Caki2 (cell line): ENCODE measurements around the gene WDR90. TPM values are rescaled to one million over a fixed set of nuclear protein-coding genes. Genes with fewer than 3 reads are reported as not detected.

ENCODE experiments used
- DNase-seq: peaks from one replicate; pipeline ENCODE4 v3.0.0-alpha.2; 2015; ENCODE audit warnings: low read depth
- in situ Hi-C: cut with HindIII; loops from 2 replicates; pipeline ENCODE4 v1.10.0; 2016; ENCODE audit warnings: low sequenced_read_pairs, low pct_unique_long_range_greater_than_20kb, mixed read lengths
- total RNA-seq: library from RNA; depleted of rRNA; stranded (reverse); fragments of >200 nt; shearing (Covaris generic); gene quantifications from 2 replicates; pipeline ENCODE4 v1.2.3, GENCODE V29; 2014; ENCODE audit warnings: low replicate concordance

WDR90 gene
- total RNA-seq, 1 experiment from 2014 or later, result 52.7 TPM

DNA sequence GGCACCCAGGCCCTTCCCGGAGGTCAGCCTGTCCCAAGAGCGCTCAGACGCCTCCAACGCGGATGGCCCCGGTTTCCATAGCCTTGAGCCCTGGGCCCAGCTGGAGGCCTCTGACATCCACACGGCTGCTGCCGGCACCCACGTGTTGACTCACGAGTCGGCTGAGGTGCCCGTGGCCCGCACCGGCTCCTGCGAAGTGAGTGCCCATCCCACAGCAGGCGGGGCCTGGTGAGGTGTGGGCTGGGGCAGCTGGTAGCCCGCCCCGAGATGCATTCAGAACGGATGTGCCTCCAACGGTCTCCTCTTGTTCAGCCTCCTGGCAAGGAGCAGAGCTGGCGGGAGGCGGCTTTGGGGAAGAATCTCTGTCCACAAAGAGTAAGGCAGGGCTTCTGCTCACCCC is 2.7 kb downstream of the WDR90 start:
- in situ Hi-C loops, result no loop called here
- no peak for DNase-seq

DNA sequence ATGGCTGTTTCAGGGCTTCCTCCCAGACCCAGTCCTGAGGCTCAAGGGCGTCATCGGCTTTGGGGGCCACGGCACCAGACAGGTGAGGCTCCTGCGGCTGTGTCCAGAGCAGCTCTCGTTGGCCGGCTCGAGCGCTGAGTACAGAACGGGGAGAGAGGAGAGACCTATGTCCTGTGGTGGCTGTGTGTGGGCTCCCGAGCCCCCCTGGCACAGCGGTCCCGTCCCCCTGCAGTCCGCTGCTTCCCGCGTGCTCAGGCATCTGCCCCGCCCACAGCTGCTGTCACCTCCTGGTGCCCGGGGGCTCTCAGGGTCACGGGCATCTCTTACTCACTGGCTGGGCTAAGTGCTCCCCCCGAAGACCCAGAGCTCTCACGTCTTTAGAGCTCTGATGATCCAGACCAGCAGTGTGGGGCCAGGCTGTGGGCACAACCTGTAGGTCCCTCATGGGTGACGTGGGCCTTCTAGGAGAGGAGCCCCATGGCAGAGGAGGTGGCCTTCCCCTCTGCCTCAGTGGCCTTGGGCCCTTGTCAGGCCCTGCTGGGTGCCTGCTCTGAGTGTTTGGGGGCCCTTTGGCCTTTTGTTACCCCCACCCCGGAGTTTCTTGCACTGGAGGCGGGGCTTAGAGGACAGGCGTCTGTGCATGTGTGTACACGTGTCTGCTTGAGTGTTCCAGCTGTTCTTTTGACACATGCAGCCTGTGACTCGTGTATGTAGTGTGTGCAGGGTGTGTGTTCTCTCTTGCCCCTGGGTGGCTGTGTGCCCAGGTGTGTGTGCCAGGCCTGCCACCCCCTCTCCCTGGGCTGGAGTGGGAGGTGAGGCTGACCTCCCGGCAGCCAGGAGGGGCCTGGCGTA is 3.5 kb downstream of the WDR90 start:
- in situ Hi-C loops, result no loop called here
- no peak for DNase-seq

DNA sequence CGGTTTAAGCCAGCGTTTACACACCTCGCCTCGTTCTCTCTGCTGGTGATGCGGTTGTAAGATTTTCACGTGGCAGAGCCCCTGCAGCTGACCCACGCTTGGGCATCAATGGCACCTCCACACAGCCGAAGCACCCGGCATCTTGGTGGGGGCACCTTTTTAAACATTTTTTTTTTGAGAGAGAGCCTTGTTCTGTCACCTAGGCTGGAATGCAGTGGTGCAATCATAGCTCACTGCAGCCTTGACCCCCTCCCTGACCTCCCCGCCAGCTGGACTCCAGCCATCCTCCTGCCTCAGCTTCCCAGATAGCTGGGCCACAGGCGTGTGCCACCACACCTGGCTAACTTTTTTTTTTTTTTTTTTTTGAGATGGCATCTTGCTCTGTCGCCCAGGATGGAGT is 4.9 kb downstream of the WDR90 start:
- in situ Hi-C loops, result no loop called here
- no peak for DNase-seq

DNA sequence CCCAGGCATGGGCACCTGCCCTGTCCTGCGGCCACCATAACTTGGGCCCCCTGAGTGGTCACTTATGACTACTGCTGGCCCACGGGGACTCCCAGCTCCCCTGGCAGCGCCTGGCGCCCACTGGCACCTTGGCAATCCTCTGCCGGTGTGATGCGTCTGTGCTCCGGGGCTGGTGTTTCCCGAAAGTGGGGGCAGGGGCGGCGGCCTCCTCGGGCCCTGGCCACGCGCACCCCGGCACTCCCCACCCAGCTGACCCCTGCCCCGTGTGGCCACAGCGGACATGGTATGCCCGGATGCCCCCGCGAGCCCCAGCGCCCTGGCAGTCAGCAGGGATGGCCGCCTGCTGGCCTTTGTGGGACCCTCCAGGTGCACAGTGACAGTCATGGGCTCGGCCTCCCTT is 8.3 kb downstream of the WDR90 start:
- DNase-seq, result no peak
- in situ Hi-C loops, result no loop called here

DNA sequence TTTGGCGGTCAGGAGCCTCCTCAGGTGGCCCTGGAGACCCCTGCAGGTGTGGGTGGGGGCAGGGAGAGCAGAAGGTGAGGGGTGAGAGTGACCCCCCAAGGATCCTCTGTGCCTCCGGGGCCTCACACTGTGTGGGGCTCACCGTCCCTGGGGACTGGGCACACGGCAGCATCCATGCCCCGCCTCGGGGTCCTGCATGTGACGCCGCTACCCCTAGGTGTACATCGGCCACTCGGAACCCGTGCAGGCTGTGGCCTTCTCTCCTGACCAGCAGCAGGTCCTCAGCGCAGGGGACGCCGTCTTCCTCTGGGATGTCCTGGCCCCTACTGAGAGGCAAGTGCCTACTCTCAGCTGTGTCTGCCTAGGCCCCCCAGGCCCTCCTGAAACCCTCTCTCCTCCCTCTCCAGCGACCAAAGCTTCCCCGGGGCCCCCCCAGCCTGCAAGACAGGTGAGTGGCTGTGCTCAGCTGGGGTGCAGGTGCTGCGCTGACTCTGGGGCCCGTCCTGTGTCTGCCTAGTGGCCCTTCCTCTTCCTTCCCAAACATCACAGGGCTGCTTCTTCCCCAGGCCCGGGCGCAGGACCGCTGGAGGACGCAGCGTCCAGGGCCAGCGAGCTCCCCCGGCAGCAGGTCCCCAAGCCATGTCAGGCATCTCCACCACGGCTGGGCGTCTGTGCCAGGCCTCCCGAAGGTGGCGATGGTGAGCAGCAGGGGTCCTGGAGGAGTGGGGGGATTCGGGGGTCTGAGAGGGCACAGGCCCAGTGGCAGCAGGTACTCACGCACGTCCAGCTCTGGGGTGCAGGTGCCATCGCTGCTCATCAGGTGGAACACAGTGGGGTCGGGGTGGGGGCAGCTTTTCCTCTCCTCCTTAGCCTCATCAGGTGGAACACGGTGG is 9.8 kb downstream of the WDR90 start:
- in situ Hi-C loops, result no loop called here
- no peak for DNase-seq

DNA sequence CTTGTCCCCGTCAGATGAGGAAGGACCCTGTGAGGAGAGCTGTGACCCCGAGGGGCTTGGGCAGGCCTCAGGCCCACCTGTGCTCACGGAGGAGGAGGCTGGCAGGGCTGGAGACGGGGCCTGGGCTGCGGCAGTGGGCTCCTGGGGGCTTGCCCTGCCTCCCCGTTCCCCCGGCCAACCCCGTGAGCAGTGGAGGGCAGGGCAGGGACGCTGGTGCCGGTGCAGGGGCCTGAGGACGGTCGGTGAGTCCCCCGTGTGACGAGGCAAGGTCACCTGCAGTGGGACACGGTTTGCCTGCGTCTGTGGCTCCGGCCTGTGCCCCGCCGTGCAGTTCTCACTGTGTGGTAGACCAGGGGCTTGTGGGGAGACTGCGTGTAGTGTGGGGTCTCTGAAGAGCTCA is 10.5 kb downstream of the WDR90 start:
- in situ Hi-C loops, result no loop called here
- no peak for DNase-seq

DNA sequence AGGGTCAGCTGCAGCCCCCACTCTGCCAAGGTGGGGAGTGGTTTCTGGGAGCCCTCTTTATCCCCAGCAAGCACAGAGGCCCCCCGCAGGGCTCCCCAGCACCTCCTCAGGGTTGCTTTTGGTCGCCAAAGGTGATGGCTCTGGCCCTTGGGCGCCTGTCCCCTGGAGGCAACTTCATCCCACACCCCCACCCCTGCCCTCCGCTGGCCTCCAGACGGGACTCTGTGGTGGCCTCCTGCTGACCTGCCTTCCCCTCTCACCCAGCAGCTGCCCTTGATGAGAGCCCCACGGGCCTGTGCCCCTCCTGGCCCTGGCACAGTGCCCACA is 10.9 kb downstream of the WDR90 start:
- DNase-seq, result no peak
- in situ Hi-C loops, result no loop called here

DNA sequence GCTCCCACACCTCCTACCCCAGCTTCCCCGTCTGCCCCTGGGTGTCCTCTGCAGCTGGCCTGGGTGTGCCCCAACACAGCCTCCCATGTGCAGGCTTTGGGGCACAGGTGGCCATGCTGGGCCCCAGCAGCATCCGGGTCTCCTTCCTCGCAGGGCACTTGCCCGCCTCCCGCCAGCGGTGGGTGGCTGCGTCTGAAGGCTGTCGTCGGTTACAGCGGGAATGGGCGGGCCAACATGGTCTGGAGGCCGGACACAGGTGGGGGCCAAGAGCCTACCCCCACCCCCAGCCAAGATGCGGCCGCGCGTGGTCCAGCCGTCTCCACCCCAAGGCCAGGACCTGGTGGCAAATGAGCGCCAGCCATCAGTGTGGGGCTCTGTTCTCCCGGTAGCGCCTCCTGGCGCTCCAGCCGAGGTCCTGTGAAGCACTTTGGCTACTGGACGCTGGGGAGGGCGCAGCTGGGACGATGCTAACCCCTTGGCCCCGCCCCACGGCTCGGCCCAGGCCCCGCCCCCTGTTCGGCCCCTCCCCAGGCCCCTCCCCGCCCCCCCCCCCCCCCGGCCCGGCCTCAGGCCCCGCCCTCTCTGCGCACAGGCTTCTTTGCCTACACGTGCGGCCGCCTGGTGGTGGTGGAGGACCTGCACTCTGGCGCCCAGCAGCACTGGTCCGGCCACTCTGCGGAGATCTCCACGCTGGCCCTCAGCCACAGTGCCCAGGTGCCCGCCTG is 11.5 kb downstream of the WDR90 start:
- peak; percentile 88 for DNase-seq
- in situ Hi-C loops, result no loop called here

DNA sequence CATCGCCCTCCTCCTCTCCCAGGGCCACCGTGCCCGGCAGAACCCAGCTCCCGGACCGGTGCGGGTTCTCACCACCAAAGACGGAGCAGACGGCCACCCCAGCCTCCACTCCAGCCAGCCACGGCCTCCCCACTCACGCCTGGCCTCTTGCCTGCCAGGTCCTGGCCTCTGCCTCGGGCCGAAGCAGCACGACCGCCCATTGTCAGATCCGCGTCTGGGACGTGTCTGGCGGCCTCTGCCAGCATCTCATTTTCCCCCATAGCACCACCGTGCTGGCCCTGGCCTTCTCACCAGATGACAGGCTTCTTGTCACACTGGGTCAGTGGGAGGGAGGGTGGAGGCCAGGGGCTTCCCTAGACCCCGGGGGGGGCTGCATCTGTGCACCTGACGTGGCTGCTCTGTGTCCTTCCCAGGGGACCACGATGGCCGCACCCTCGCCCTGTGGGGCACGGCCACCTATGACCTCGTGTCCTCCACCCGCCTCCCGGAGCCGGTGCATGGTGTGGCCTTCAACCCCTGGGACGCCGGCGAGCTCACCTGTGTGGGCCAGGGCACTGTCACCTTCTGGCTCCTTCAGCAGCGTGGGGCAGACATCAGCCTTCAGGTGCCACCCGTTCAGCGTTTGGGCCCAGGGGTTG is 12.1 kb downstream of the WDR90 start:
- no peak for DNase-seq
- in situ Hi-C loops, result no loop called here

DNA sequence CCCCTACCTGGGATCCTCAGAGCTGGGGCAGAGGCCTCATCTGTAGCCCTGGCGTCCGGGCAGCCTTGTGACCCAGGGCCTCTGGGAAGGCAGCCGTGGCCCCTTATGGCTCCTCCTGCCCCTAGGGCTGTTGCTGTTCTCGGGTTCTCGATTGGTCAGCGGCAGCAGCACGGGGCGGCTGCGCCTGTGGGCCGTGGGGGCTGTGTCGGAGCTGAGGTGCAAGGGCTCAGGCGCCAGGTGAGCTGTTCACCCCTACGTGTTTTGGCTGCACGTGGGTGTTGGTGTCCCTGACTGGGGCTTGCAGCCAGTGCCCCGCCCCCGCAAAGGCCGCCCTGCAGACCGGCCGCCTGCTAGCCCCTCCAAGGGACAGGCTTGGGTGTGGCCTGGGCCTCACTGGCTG is 12.9 kb downstream of the WDR90 start:
- in situ Hi-C loops, result no loop called here
- no peak for DNase-seq

DNA sequence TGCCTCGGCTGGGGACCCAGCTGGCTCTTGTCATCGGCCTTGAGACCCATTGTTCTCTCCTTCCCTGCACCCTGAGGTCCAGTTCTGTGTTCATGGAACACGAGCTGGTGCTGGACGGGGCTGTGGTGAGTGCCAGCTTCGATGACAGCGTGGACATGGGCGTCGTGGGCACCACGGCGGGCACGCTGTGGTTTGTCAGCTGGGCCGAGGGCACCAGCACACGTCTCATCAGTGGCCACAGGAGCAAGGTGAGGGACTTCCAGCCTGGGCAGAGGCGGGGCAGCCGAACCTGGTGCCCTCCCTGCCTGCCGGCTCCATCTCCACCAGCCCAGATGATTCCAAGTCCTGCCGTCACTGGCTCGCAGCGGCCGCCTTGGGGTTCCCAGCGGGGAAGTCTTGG is 13.4 kb downstream of the WDR90 start:
- no peak for DNase-seq
- in situ Hi-C loops, result no loop called here

DNA sequence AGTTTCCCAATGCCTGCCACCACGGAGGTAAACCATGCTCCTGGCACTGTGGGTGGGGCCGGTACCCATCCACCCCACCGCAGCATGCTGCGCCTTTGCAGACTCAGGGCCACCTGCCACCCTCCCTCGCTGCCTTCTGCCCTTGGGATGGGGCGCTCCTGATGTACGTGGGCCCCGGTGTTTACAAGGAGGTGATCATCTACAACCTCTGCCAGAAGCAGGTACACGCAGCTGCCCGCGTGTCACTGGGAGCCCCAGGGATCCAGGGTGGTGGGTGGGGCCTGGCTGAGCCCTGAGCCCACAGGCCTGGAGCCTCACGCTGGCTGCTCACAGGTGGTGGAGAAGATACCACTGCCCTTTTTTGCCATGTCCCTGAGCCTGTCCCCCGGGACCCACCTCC is 17.4 kb downstream of the WDR90 start:
- DNase-seq, result no peak
- in situ Hi-C loops, result no loop called here

DNA sequence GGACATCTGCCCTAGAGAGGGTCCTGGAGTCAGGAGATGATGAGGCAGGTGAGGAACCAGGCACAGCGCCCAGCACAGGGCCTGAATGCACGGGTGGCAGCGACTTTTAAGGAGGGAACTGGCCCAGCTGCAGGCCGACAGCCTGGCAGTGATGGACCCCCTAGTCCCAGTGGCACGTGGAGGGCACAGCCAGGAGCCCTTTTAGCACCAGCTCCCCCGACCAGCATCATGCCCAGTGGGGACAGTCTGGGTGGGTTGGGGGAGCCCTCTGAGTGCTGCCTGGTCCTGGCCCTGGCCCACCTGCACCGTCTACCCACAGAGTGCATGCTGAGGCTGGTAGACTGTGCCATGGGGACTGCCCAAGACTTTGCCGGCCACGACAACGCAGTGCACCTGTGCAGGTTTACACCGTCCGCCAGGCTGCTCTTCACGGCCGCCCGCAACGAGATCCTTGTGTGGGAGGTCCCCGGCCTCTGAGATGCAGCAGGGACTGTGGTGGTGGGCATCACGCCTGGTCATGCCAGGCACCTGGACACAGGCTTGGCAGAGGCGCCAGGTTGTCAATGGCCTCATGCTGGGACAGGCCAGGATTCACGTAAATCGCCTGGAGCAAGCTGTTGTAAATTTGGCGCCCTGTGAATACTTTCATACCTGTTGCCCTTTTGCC is 18.1 kb downstream of the WDR90 start:
- in situ Hi-C loops, result no loop called here
- DNase-seq, result no peak

DNA sequence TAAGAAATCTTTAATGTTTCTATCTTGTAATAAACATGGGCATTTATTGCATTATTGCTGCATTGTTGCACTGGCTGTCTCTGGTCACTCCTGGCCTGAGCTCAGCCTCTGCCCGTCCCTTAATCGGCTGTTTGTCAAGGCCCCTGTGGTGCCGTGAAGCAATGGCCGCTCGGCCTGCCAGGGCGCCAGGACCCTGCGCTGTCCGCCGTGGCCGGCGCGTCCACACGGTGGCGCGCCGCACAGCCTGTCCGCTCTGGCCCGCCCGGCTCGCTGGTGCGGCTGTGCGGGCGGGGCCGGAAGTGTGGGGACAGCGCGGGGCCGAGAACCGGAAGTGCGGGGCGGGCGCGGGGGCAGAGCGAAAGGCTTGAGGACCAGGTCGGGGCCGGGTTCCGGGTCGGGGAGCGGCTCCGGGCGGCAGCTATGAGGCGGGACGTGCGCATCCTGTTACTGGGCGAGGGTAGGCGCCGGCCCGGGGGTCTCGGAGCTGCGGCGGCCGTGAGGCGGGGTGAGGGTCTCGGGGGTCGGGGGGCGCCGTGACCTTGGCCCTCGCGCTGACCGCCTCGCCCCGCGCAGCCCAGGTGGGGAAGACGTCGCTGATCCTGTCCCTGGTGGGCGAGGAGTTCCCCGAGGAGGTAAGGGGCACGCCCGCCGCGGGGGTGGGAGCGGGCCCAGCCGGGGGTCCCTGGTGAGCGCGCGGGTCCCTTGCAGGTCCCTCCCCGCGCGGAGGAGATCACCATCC is 18.8 kb downstream of the WDR90 start, which contains the start of gene RHOT2:
RHOT2 (plus strand) TSS at position 353 of the 739 bp plus-strand sequence; CDS start at position 421, 68 bp downstream.
- DNase-seq, result peak; percentile 84
- in situ Hi-C loops, result no loop called here

DNA sequence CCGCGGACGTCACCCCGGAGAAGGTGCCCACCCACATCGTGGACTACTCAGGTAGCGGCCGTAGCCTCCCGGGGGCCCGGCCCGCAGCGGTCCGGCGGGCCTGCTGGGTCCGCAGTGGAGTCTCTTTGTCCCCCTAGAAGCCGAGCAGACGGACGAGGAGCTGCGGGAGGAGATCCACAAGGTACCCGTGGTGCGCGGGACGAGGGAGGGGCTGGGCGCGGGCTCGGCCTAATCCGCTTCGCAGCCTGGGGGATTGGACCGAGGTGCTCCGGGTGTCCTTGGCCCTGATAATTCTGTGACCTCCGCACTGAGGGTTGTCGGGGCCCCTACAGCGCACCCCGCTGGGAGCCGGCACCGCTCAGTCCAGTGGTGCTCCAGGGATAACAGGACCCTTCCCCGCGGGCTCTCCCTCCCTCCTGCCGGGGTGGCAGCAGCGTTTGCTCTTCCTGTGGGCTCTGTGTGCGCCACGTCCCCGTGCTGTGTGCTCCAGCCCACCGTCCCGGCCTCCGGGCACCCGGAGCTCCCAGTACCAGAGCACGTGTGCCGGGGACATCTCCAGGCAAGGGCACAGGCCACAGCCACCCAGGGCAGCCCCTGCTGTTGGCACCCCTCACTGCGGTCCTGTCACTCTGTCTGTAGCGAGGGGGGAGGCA is 19.5 kb downstream of the WDR90 start:
- DNase-seq, result no peak
- in situ Hi-C loops, result no loop called here

DNA sequence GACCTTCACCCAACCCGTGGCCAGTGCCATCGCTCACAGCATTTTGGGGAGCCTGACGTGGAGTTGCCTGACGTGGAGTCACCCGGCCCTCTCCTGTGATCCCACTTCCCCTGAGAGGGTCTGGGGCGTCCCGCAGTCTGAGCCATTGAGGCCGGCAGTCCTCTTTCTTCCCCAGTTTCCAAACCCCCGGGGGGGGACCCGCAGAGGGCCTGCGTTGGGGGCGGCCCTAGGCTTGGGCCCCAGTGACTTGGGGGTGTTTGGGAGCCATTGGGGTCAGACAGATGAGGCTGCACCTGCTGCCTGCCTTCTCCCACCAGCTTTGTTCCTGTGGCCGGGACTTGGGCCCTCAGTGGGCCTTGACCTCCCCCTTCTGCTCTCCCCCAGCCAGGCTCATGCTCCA is 20.5 kb downstream of the WDR90 start:
- DNase-seq, result no peak
- in situ Hi-C loops, result no loop called here
